C4-2B (cell line): ENCODE results near the gene ANKRD50.

Source experiments
- CTCF ChIP-seq: fragments of 450-650 bp; conservative IDR thresholded peaks from 2 replicates; pipeline ENCODE4 v1.5.1; 2017; ENCODE audit warnings: mild to moderate bottlenecking
- ZFX ChIP-seq: fragments of 450-650 bp; IDR thresholded peaks from 2 replicates; pipeline ENCODE4 v1.6.1; 2017

DNA sequence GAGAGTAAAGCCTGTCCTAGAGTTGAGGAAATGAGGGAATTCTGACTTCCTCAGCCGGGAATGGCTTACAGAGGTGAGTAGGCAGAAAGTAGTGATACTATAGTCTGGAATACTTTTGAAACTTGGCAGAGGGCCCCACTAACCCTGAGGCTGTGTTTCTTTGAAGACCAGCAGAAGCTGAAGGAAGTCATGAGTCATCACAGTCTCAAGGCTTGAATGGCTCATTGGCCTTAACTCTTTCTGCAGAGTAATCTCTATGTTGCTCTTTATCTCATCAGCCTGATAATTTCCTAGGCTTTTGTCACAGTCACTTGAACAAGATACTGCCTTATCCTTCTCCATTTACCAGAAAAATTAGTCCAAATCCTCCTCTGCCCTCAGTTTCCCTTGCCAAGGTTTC, 80.8 kb downstream of the ANKRD50 start:
- TF ChIP-seq CTCF (no peak), ZFX (no peak)
